ENCODE results near the gene ABCA2.
"Not testable (repeated sequence)": the region's sequence is repeated elsewhere in the genome, so short reads cannot be mapped to it uniquely, and the experiment has no call there.

The ABCA2 gene

GRCh38 chr9:137035937-137036336 is 7.9 kb upstream of the ABCA2 start:
- CTCF ChIA-PET, result interaction anchor here (0.7 to 9.4 kb wide), 49 partner anchors 8 to 268 kb away, joined by 3 to 202 read pairs (median 7); partner anchors contain the start of genes AJM1, C8G, CLIC3 and FBXW5
- DNase-seq (ENCODE audit: extremely low spot score), result no peak
- TF ChIP-seq, protein P1, sequence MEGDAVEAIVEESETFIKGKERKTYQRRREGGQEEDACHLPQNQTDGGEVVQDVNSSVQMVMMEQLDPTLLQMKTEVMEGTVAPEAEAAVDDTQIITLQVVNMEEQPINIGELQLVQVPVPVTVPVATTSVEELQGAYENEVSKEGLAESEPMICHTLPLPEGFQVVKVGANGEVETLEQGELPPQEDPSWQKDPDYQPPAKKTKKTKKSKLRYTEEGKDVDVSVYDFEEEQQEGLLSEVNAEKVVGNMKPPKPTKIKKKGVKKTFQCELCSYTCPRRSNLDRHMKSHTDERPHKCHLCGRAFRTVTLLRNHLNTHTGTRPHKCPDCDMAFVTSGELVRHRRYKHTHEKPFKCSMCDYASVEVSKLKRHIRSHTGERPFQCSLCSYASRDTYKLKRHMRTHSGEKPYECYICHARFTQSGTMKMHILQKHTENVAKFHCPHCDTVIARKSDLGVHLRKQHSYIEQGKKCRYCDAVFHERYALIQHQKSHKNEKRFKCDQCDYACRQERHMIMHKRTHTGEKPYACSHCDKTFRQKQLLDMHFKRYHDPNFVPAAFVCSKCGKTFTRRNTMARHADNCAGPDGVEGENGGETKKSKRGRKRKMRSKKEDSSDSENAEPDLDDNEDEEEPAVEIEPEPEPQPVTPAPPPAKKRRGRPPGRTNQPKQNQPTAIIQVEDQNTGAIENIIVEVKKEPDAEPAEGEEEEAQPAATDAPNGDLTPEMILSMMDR (IDR thresholded peaks at IDR 0.05; ENCODE audit: control extremely low read depth, extremely low read depth, low read depth, missing control alignments), result no peak
- POLR2A ChIA-PET, result interaction anchor here (0.7 kb wide), 1 partner anchor 205 kb away, joined by 3 read pairs; the partner anchor contains the start of gene TUBB4B

DNA sequence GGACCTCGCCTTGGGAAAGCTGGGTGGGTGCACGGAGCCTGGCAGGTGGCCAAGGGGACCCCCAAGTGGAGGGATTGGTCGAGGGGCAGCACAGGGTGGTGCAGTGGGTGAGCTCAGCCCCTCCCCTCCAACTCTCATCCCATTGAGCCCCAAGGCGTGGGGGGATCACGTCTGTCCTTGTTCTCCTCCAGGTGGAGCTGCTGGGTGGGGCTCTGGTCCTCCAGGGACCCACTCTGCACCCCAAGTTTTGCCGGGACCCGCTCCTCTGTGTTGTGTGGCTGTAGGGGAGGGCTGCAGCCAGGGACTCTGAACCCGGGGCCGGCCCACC is 7.4 kb upstream of the ABCA2 start:
- TF ChIP-seq, protein P1 (IDR thresholded peaks at IDR 0.05; ENCODE audit: control extremely low read depth, extremely low read depth, low read depth, missing control alignments), result peak; percentile 27
- CTCF ChIA-PET, result interaction anchor here (0.6 to 9.4 kb wide), 61 partner anchors 9 to 363 kb away, joined by 3 to 202 read pairs (median 5); partner anchors contain the start of genes AJM1, C8G, CLIC3 and FBXW5
- DNase-seq (ENCODE audit: extremely low spot score), result no peak
- POLR2A ChIA-PET, result interaction anchor here (0.7 to 1.3 kb wide), 2 partner anchors 205 to 316 kb away, joined by 3 to 4 read pairs; partner anchors contain the start of gene TUBB4B

DNA sequence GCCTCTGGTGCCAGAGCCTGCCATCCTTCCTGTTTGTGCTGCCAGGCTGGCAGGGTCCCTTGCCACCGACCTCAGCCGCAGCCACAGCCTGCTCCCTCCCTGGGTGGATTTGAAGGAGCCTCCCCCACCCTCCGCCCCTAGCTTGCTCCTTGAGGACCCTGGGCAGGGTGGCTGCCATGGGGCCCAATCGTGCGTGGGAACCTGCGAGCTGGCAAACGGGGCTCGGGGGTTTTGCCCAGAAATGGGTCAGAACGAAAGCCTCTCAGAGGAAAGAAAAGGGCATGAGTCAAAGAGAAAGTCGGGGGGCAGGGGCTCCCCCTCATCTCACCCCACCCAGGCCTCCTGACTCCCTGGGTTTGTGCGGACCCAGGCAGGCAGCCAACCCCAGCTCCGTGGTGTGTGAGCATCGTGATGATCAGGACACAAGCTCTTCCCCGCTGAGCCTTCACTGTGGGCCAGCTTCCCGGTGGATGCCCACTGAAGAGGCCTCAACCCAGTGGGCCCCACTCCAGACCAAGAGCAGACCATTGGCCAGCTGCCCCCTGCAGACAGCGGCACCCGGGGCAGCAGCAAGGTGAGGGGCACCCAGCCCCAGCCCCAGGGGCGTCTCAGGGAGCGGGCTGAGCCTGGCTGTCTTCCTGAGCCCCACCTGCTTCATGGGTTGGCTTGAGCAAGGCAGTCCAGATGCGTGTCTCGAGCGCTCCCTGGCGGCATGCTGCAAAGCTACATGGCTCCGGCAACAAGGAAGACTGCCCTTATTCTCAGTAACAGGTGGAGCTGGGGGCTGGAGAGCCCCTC is 6.9 kb upstream of the ABCA2 start:
- TF ChIP-seq, protein P1 (IDR thresholded peaks at IDR 0.05; ENCODE audit: control extremely low read depth, extremely low read depth, low read depth, missing control alignments), result peak; percentile 96
- POLR2A ChIA-PET, result interaction anchor here (0.7 to 1.3 kb wide), 4 partner anchors 42 to 316 kb away, joined by 3 to 4 read pairs (median 4); partner anchors contain the start of gene TUBB4B
- CTCF ChIA-PET, result interaction anchor here (0.6 to 9.4 kb wide), 66 partner anchors 9 to 363 kb away, joined by 3 to 202 read pairs (median 5); partner anchors contain the start of genes AJM1, C8G, CLIC3 and FBXW5
- peak; percentile 92 for DNase-seq (ENCODE audit: extremely low spot score)

GRCh38 chr9:137034039-137034708 is 6.1 kb upstream of the ABCA2 start:
- CTCF ChIA-PET, result interaction anchor here (0.6 to 9.4 kb wide), 47 partner anchors 8 to 362 kb away, joined by 3 to 202 read pairs (median 7); partner anchors contain the start of genes AJM1, C8G, CLIC3 and FBXW5
- TF ChIP-seq, protein P1 (IDR thresholded peaks at IDR 0.05; ENCODE audit: control extremely low read depth, extremely low read depth, low read depth, missing control alignments), result no peak
- DNase-seq (ENCODE audit: extremely low spot score), result no peak
- POLR2A ChIA-PET, result interaction anchor here (0.7 to 1.3 kb wide), 3 partner anchors 42 to 315 kb away, joined by 3 to 4 read pairs (median 4); partner anchors contain the start of gene TUBB4B

DNA sequence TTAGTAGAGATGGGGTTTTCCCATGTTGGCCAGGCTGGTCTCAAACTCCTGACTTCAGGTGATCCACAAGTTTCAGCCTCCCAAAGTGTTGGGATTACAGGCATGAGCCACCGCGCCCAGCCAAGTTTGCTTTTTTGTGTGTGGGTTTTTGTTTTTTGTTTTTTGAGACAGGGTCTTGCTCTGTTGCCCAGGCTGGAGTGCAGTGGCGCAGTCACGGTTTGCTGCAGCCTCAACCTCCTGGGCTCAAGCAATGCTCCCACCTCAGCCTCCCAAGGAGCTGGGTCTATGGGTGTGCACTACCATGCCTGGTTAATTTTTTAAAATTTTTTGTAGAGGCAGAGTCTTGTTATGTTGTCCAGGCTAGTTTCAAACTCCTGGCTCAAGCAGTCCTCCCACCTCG is 5.4 kb upstream of the ABCA2 start:
- CTCF ChIA-PET, result interaction anchor here (2.7 to 9.4 kb wide), 4 partner anchors 22 to 266 kb away, joined by 13 to 202 read pairs (median 72); partner anchors contain the start of genes C8G, FBXW5 and SAPCD2
- DNase-seq (ENCODE audit: extremely low spot score); POLR2A ChIA-PET: not testable (repeated sequence)

DNA sequence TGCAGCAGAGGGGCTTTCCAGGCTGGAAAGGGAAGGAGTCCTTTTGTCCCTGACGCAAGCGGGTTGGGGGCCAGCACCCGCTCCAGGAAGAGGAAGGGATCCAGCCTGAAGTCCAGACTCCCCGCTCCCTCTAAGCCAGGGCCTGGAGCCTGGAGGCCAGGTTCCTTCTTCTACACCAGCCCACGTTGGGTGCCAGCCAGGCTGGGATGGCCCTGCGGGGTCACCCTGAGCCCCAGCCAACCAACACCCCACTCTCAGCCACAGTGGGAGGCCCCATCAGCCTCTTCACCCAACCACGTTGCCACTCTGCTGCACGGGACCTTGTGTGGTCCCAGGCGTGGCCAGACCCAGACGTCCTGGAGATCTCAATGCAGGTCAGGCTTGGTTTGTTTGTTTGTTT is 4.8 kb upstream of the ABCA2 start:
- ChIA-PET CTCF (interaction anchor here (0.7 to 9.4 kb wide), 5 partner anchors 14 to 204 kb away, joined by 3 to 202 read pairs (median 14); partner anchors contain the start of genes C8G, FBXW5, NPDC1 and SAPCD2), POLR2A (no interaction called here)
- DNase-seq (ENCODE audit: extremely low spot score), result no peak
- TF ChIP-seq, protein P1 (IDR thresholded peaks at IDR 0.05; ENCODE audit: control extremely low read depth, extremely low read depth, low read depth, missing control alignments), result no peak
